Ascending aorta (tissue), 2 donors: ENCODE results near the gene TRIM49. TPM values are rescaled to one million over a fixed set of nuclear protein-coding genes. Genes with fewer than 3 reads are reported as not detected.
"Not testable (repeated sequence)": the region's sequence is repeated elsewhere in the genome, so short reads cannot be mapped to it uniquely, and the experiment has no call there.

Source experiments
- DNase-seq, 2 donors: peaks; one replicate each; pipeline ENCODE4 v3.0.0-alpha.2; 2019; ENCODE audit warnings: low spot score in 2 of 2
- H3K27ac ChIP-seq, 2 donors: fragments of 200-600 bp; sonication (generic); one replicate each; pipeline ENCODE4 v1.5.1; 2016 to 2017; ENCODE audit warnings: mild to moderate bottlenecking in 1 of 2
- H3K27me3 ChIP-seq: fragments of 200-600 bp; sonication (generic); one replicate; pipeline ENCODE4 v1.5.1; 2017
- H3K36me3 ChIP-seq, 2 donors: fragments of 200-600 bp; sonication (generic); one replicate each; pipeline ENCODE4 v1.5.1; 2016
- H3K4me1 ChIP-seq, 2 donors: fragments of 200-600 bp; sonication (generic); one replicate each; pipeline ENCODE4 v1.5.1; 2016 to 2017; ENCODE audit warnings: mild to moderate bottlenecking in 1 of 2
- H3K4me3 ChIP-seq, 2 donors: fragments of 200-600 bp; sonication (generic); one replicate each; pipeline ENCODE4 v1.5.1; 2016 to 2017; ENCODE audit warnings: mild to moderate bottlenecking in 1 of 2
- H3K9me3 ChIP-seq, 2 donors: fragments of 200-600 bp; sonication (generic); one replicate each; pipeline ENCODE4 v1.5.1; 2016
- intact Hi-C: fragments of 100-400 bp; cut with DNase I; formaldehyde crosslinking; loops from one replicate; pipeline ENCODE4 v1.15.1; 2023
- total RNA-seq: library from RNA; depleted of rRNA; stranded (reverse); fragments of >200 nt; gene quantifications from one replicate; pipeline ENCODE4 v1.1.0, GENCODE V29; 2016

TRIM49 gene, protein sequence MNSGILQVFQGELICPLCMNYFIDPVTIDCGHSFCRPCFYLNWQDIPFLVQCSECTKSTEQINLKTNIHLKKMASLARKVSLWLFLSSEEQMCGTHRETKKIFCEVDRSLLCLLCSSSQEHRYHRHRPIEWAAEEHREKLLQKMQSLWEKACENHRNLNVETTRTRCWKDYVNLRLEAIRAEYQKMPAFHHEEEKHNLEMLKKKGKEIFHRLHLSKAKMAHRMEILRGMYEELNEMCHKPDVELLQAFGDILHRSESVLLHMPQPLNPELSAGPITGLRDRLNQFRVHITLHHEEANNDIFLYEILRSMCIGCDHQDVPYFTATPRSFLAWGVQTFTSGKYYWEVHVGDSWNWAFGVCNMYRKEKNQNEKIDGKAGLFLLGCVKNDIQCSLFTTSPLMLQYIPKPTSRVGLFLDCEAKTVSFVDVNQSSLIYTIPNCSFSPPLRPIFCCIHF
- total RNA-seq: not detected

- H3K27me3 ChIP-seq, intact Hi-C loops, H3K4me1 ChIP-seq, H3K4me3 ChIP-seq, H3K9me3 ChIP-seq, H3K27ac ChIP-seq, DNase-seq, H3K36me3 ChIP-seq: not testable (repeated sequence)
These were observed at the start of gene TRIM49 for GRCh38 chr11:89808475-89808874. TSS of gene TRIM49 (minus strand) at chr11:89808575. CDS start at chr11:89804469, 4,106 bp downstream.

GRCh38 chr11:89826694-89827093, 18.3 kb upstream of the TRIM49 start:
- H3K27me3 ChIP-seq, intact Hi-C loops, H3K4me3 ChIP-seq, DNase-seq, H3K9me3 ChIP-seq, H3K27ac ChIP-seq, H3K4me1 ChIP-seq, H3K36me3 ChIP-seq: not testable (repeated sequence)

DNA sequence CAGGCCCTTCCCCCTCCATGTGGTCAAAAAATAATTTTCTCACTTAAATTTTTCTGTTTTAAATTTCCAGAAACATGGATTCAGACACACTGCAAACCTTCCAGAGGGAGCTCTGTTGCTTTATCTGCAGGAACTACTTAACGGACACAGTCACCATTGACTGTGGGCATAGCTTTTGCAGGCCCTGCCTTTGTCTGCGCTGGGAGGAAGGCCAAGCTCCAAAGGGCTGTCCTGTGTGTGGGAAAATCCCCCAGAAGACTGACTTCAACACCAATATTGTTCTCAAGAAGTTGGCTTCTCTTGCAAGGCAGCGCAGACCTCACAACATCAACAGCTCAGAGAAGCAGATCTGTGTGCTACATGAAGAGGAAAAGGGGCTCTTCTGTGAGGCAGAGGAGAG, 11.6 kb upstream of the TRIM49 start:
- H3K27ac ChIP-seq, H3K36me3 ChIP-seq, intact Hi-C loops, H3K4me3 ChIP-seq, DNase-seq, H3K27me3 ChIP-seq, H3K4me1 ChIP-seq, H3K9me3 ChIP-seq: not testable (repeated sequence)

DNA sequence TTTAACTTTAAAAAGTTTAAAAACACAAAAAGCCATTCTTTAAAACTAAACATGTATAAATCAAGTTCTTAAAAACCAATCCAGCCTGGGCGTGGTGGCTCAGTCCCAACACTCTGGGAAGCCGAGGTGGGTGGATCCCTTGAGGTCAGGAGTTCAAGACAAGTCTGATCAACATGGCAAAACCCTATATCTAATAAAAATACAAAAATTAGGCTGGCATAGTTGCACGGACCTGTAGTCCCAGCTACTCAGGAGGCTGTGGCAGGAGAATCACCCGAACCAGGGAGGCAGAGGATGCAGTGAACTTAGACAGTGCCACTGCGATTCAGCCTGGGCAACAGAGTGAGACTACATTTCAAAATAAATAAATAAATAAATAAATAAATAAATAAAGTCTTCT, 5.2 kb upstream of the TRIM49 start:
- H3K36me3 ChIP-seq, H3K27me3 ChIP-seq, intact Hi-C loops, H3K9me3 ChIP-seq, DNase-seq, H3K4me1 ChIP-seq, H3K27ac ChIP-seq, H3K4me3 ChIP-seq: not testable (repeated sequence)

DNA sequence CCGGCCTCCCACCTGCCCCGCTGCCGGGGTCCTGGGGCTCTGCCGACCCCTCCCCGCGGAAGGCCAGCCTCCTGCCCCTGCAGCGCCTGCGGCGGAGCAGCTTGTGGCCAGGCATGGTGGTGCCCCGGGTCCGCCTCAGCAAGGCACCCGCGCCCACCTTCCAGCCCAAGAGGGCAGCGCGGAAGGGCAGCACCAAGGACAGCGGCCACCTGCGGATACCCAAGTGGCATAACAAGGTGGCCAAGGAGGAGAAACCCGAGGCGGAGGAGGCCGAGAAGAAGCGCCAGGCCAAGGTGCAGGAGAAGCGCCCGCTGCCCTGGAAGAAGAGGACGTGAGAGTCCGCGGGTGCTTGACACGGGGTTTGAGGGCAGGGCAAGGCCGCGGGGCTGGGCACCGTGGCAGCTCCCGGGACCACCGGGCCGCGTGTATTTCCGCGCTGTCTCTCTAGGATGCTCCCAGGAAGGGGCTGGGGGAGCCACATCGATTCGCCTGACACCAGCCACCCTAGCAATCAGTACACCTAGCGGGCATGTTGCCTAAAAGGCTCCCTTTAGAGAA, 20.8 kb downstream of the TRIM49 start:
- H3K4me1 ChIP-seq, H3K27me3 ChIP-seq, H3K9me3 ChIP-seq, DNase-seq, H3K27ac ChIP-seq, H3K36me3 ChIP-seq, H3K4me3 ChIP-seq, intact Hi-C loops: not testable (repeated sequence)

GRCh38 chr11:89785726-89786125, 22.6 kb downstream of the TRIM49 start:
- intact Hi-C loops, DNase-seq, H3K4me1 ChIP-seq: not testable (repeated sequence)

GRCh38 chr11:89750822-89751221, 57.6 kb downstream of the TRIM49 start:
- H3K27ac ChIP-seq, intact Hi-C loops, H3K9me3 ChIP-seq, H3K27me3 ChIP-seq, H3K4me1 ChIP-seq, DNase-seq, H3K4me3 ChIP-seq, H3K36me3 ChIP-seq: not testable (repeated sequence)

More at GRCh38 chr11:89785726-89786125, 22.6 kb downstream of the TRIM49 start:
- not testable (repeated sequence) for H3K4me3 ChIP-seq, H3K27ac ChIP-seq, H3K36me3 ChIP-seq, H3K27me3 ChIP-seq, H3K9me3 ChIP-seq

Other genes with a start within 250 kb of the TRIM49 start
- not detected for gene TRIM77, start 98.3 kb downstream of the TRIM49 start, total RNA-seq
- gene TRIM64B, start 69.9 kb upstream of the TRIM49 start, total RNA-seq: not detected
- gene TRIM49D1, start 113.7 kb upstream of the TRIM49 start, total RNA-seq: not detected
- gene TRIM49D2, start 115.5 kb upstream of the TRIM49 start, total RNA-seq: not detected
- gene TRIM64, start 157.5 kb upstream of the TRIM49 start, total RNA-seq: not detected
- not detected for gene TRIM49C, start 222.5 kb upstream of the TRIM49 start, total RNA-seq